ENCODE data around the gene SLC33A1. TPM values are rescaled to one million over a fixed set of nuclear protein-coding genes. Genes with fewer than 3 reads are reported as not detected.
"Not testable (repeated sequence)": the region's sequence is repeated elsewhere in the genome, so short reads cannot be mapped to it uniquely, and the experiment has no call there.

The SLC33A1 gene
- total RNA-seq, 4 donors from 2014 or later = 19.4 to 26.3 (median 20.8) TPM

DNA sequence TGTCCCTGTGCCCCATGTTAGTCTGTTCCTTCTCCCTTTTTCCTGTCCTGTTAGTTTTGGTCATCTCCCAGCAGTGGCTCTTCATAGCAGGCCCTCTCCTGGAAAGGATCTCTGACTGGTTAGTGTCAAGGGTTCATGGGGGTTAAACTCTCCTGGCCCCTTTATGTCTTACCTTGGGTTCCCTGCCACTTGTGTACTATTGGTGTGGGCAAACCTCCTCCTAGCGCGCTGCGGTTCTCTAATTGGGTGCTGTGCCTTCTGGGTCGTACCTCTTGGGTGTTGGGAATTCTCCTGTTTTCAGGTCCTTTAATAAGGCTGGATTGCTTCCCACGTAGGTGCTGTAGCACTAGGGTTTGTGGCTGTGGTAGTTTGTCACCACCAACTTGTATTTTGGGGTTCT is 35.0 kb upstream of the SLC33A1 start:
- 74 to 89% methylated on average over 5 of the region's 5 CpGs for WGBS, 2 donors
- no peak overlapping the region for H3K4me3 ChIP-seq (ENCODE audit: low read depth, poor library complexity, severe bottlenecking)
- no peak for TF ChIP-seq POLR2A (IDR thresholded peaks at IDR 0.05)
- TF ChIP-seq, protein P1, sequence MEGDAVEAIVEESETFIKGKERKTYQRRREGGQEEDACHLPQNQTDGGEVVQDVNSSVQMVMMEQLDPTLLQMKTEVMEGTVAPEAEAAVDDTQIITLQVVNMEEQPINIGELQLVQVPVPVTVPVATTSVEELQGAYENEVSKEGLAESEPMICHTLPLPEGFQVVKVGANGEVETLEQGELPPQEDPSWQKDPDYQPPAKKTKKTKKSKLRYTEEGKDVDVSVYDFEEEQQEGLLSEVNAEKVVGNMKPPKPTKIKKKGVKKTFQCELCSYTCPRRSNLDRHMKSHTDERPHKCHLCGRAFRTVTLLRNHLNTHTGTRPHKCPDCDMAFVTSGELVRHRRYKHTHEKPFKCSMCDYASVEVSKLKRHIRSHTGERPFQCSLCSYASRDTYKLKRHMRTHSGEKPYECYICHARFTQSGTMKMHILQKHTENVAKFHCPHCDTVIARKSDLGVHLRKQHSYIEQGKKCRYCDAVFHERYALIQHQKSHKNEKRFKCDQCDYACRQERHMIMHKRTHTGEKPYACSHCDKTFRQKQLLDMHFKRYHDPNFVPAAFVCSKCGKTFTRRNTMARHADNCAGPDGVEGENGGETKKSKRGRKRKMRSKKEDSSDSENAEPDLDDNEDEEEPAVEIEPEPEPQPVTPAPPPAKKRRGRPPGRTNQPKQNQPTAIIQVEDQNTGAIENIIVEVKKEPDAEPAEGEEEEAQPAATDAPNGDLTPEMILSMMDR (IDR thresholded peaks at IDR 0.05) = no peak
- intact Hi-C loops (cut with DNase I; ENCODE audit: low total_unique reads) = no loop called here
- no peak for DNase-seq (ENCODE audit: low spot score in 2 of 2)

DNA sequence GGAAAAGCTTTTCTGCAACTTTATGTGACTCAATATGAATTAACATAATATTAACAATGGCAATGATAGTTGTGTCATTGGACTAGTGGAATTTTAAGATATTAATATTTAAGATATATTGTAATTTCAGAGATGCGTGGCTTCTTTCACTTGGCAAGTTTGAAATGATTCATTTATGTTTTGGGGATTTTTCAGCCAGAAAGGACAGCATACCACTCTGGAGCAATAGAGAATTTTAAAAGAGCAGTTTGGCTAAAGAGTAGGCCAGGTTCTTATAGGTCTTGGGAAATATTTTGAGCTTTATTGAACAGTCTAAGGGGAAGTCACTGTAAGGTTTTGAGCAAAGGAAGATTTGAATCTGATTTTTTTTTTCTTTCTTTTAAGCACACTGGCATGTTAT is 32.7 kb upstream of the SLC33A1 start:
- no peak overlapping the region for H3K4me3 ChIP-seq (ENCODE audit: low read depth, poor library complexity, severe bottlenecking)
- WGBS, 2 donors = 79 to 91% methylated on average over 1 of the region's 1 CpG
- TF ChIP-seq, protein P1 (IDR thresholded peaks at IDR 0.05) = no peak
- no peak for TF ChIP-seq POLR2A (IDR thresholded peaks at IDR 0.05)
- no peak for DNase-seq (ENCODE audit: low spot score in 2 of 2)
- intact Hi-C loops (cut with DNase I; ENCODE audit: low total_unique reads) = no loop called here

DNA sequence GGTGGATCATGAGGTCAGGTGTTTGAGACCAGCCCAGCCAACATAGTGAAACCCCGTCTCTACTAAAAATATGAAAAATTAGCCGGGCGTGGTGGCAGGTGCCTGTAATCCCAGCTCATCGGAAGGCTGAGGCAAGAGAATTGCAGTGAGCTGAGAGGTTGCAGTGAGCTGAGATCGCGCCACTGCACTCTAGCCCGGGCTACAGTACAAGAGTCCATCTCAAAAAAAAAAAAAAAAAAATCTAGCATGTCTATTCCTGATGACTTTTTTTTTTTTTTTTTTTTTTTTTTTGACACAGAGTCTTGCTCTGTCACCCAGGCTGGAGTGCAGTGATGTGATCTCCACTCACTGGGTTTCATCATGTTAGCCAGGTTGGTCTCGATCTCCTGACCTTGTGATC is 32.1 kb upstream of the SLC33A1 start:
- DNase-seq (ENCODE audit: low spot score in 2 of 2); intact Hi-C loops (cut with DNase I; ENCODE audit: low total_unique reads); H3K4me3 ChIP-seq (ENCODE audit: low read depth, poor library complexity, severe bottlenecking): not testable (repeated sequence)
- WGBS, 2 donors = 89 to 93% methylated on average over 8 of the region's 8 CpGs

DNA sequence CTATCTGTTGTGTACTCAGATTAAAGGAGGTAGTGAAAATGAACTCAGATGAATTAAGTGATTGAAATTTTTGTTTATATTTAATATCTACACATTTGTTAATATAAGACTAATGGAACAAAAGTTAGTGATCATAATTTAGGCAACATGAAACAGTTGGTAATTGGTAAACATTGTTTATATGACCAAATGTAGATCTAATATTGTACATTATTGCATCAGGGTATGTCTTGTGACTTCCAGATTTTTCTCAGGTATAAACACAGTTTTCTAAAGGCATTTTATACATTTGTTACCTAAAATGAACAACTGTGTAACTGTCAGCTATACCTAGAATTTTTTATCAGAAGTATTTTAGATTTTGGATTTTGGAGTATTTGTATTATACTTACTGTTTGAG is 31.1 kb upstream of the SLC33A1 start:
- TF ChIP-seq POLR2A (IDR thresholded peaks at IDR 0.05) = no peak
- TF ChIP-seq, protein P1 (IDR thresholded peaks at IDR 0.05) = no peak
- intact Hi-C loops (cut with DNase I; ENCODE audit: low total_unique reads) = no loop called here

DNA sequence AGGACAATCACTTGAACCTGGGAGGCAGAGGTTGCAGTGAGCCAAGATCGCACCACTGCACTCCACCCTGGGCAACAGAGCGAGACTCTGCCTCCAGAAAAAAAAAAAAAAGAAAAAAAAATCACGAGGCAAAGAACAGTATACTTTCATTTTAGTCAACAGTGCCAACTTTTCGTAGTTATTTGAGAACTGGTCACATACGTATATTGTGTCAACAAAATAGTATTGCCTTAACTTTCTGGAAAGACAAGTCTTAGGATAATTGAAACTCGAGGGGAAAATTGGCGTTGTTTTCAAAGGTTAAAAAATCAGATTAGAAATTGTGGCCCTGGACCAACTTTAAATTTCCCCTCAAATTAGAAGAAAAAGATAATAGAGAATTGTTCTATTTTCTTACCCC is 30.1 kb upstream of the SLC33A1 start:
- WGBS, 2 donors = 74 to 75% methylated on average over 7 of the region's 7 CpGs
- no peak overlapping the region for H3K4me3 ChIP-seq (ENCODE audit: low read depth, poor library complexity, severe bottlenecking)
- DNase-seq (ENCODE audit: low spot score in 2 of 2) = no peak
- intact Hi-C loops (cut with DNase I; ENCODE audit: low total_unique reads) = no loop called here
- TF ChIP-seq POLR2A (IDR thresholded peaks at IDR 0.05) = no peak
- TF ChIP-seq, protein P1 (IDR thresholded peaks at IDR 0.05) = no peak

More for the DNA sequence above, 31.1 kb upstream of the SLC33A1 start:
- DNase-seq (ENCODE audit: low spot score in 2 of 2) = no peak
- H3K4me3 ChIP-seq (ENCODE audit: low read depth, poor library complexity, severe bottlenecking) = no peak overlapping the region

DNA sequence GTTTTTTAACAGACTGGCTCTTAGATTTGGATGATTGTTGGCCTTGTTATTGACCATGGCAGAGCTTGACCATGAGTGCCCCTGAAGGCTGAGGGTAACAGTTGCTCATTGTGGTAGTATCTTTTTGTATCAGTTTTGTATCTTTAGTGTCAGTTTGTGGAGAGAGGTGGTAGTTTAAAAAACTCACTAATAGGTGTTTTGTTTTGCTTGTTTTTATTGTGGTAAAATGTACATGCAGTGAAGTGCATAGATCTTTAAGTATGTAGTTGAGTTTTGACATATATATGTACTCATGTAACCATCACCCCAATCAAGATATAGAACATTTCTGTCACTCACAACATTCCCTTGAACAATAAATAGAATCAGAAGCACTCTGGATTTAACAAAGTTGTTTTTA is 26.1 kb upstream of the SLC33A1 start:
- TF ChIP-seq, protein P1 (IDR thresholded peaks at IDR 0.05) = no peak
- no peak for TF ChIP-seq POLR2A (IDR thresholded peaks at IDR 0.05)
- H3K4me3 ChIP-seq (ENCODE audit: low read depth, poor library complexity, severe bottlenecking) = no peak overlapping the region
- DNase-seq (ENCODE audit: low spot score in 2 of 2) = no peak
- intact Hi-C loops (cut with DNase I; ENCODE audit: low total_unique reads) = no loop called here

All from lower leg skin (tissue), 4 donors.